Type B pancreatic cell (in vitro differentiated cells): ENCODE measurements around the gene TRAF1. TPM values are rescaled to one million over a fixed set of nuclear protein-coding genes. Genes with fewer than 3 reads are reported as not detected.
A peak's percentile ranks its signal among the peaks of the same experiment; 100 is the strongest.

Source experiments
- DNase-seq: peaks from one replicate; pipeline ENCODE4 v3.0.0; 2021; ENCODE audit warnings: mixed read lengths; ENCODE audit not compliant: unreplicated experiment; ENCODE audit errors: extremely low spot score
- H3K27ac Mint-ChIP-seq: 2 replicates; pipeline ENCODE4 v1.8.0; 2021; ENCODE audit warnings: mild to moderate bottlenecking, mixed read lengths
- H3K27me3 Mint-ChIP-seq: 2 replicates; pipeline ENCODE4 v1.8.0; 2021; ENCODE audit warnings: mixed read lengths
- H3K36me3 Mint-ChIP-seq: 2 replicates; pipeline ENCODE4 v1.8.0; 2021; ENCODE audit warnings: mixed read lengths
- H3K4me1 Mint-ChIP-seq: one replicate; pipeline ENCODE4 v1.8.0; 2021; ENCODE audit warnings: mixed read lengths; ENCODE audit not compliant: unreplicated experiment
- H3K4me3 Mint-ChIP-seq: 2 replicates; pipeline ENCODE4 v1.8.0; 2021; ENCODE audit warnings: mild to moderate bottlenecking, mixed read lengths
- H3K9me3 Mint-ChIP-seq: 2 replicates; pipeline ENCODE4 v1.8.0; 2021; ENCODE audit warnings: mixed read lengths
- CTCF ChIP-seq: fragments of 200-600 bp; sonication (generic); conservative IDR thresholded peaks from 2 replicates; pipeline ENCODE4 v1.5.0; 2021; ENCODE audit warnings: antibody characterized with exemption, mild to moderate bottlenecking
- total RNA-seq: library from RNA; stranded (reverse); gene quantifications from 2 replicates; pipeline ENCODE4 v1.2.1, GENCODE V29; 2021; ENCODE audit warnings: low replicate concordance

Gene TRAF1
- total RNA-seq, 1 donor from 2014 or later = 3.1 TPM

DNA sequence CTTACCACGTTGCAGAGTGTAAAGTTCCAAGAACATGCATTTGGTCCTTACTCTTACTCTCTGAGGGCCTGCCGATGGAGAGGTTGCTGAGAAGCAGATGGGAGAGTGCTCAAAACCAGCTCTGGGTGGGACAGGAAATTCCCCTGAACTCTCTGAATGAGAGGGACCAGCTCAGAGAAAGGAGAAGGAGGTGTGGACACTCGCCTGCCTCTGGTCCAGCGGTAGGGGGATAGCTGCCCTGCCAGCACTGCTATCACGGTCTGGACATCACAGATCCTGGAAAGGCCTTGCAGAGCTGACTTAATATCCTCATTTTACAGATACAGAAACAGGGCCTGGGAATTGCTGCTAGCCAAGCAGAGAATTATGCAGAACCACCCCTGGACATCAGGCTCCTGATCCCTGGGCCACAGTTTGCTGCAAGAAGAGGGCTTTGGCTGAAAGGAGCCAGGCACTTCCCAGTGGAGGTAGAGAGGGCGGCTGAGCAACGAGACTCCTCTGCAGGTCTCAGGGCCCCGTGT lies 4.9 kb downstream of the TRAF1 start:
- Mint-ChIP-seq H3K4me3 (no peak overlapping the region), H3K27me3 (no peaks in the 10 kb centered on the region), H3K27ac (no peak overlapping the region), H3K36me3 (no peaks in the 10 kb centered on the region), H3K9me3 (no peaks in the 10 kb centered on the region), H3K4me1 (peaks cover 26% of the 10 kb centered on the region)
- no peak for DNase-seq
- TF ChIP-seq CTCF = peak; percentile 32

GRCh38 chr9:120920806-120921178 lies 5.8 kb downstream of the TRAF1 start:
- no peaks in the 10 kb centered on the region for H3K27me3 Mint-ChIP-seq
- no peak overlapping the region for H3K4me3 Mint-ChIP-seq
- H3K36me3 Mint-ChIP-seq = no peaks in the 10 kb centered on the region
- TF ChIP-seq CTCF = no peak
- peaks cover 28% of the 10 kb centered on the region for H3K4me1 Mint-ChIP-seq
- no peak overlapping the region for H3K27ac Mint-ChIP-seq
- H3K9me3 Mint-ChIP-seq = no peaks in the 10 kb centered on the region
- no peak for DNase-seq

DNA sequence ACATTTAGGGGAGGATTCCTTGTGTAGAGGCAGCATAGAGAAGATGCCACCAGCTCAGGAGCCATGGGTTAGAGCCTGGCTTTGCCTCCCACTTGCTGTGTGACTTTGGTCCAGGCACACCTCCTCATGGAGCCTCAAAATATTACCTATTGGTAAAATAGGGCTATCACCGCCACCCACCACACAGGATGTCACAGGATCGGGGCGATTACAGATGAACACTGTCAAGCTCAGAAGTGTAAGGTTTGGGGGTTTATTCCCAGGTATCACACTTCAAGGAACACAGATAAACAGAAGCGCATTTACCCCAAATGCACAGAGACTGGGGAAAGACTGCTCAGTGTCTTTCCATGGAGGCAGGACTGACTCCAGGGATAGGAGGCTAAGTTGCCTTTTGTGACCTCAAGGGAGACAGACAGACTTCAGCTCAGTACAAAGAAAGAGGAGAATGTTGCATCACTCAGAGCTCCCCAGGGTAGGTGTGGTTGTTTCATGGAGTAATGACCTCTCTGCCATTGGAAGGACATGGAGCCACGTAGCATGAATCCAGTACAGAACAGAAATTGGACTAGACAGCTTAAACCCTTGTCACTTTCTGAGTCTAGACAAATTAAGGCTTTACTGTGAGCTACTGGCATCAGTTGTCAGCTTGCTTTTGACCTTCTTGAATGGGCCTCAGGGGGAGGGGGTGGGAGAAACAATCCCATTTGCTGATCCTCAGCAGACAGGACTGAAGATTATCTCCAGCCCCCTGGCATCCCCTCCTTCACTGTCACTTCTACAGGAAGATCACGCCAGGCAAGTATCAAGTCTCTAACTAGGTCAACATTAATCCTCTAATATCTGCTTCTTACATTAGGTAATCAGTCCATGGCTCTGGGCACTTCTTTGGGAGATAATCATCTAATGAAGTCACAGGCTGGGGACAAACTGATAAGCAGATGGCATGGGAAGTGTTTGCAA lies 6.5 kb downstream of the TRAF1 start:
- Mint-ChIP-seq H3K4me1 (peaks cover 28% of the 10 kb centered on the region), H3K36me3 (no peaks in the 10 kb centered on the region), H3K4me3 (no peak overlapping the region), H3K9me3 (no peaks in the 10 kb centered on the region), H3K27me3 (no peaks in the 10 kb centered on the region), H3K27ac (no peak overlapping the region)
- no peak for TF ChIP-seq CTCF
- no peak for DNase-seq

- Mint-ChIP-seq H3K27me3 (no peaks in the 10 kb centered on the region), H3K4me3 (no peak overlapping the region), H3K27ac (no peak overlapping the region), H3K4me1 (peaks cover 28% of the 10 kb centered on the region), H3K36me3 (no peaks in the 10 kb centered on the region), H3K9me3 (no peaks in the 10 kb centered on the region)
- DNase-seq = no peak
- no peak for TF ChIP-seq CTCF
Observed at GRCh38 chr9:120918931-120919842, 7.4 kb downstream of the TRAF1 start.

DNA sequence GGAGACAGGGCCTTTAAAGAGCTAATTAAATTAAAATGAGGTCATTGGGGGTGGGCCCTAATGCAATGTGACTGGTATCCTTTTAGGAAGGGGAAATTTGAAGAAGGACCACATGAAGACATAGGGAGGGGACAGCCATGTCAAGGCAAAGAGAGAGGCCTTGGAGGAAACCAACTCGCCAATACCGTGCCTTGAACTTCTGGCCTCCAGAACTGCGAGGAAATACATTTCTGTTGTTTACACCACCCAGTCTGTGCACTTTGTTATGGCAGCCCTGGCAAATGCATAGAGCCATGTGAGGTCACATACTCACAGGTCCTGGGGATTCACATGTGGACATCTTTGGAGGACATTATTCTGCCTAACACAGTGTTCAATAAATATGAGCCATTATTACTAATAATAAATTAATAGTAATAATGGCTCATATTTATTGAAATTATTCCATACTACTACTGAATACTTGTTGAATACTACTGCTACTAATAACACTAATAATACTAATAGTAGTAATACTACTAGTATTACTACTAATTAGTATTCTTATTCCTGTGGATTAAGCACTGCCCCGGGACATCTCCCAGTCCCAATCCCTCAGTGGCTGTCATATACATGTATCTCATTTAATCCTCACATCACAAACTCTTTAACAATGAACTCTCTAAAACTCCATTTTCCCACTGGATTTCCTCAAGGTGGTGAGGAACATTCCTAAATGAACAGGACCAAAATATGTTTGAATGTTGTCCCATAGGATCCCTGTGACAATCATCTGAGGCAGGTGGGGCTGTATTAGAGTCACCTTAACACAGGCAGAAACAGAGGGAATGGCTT lies 8.4 kb downstream of the TRAF1 start:
- Mint-ChIP-seq H3K27ac (no peak overlapping the region), H3K4me1 (peaks cover 28% of the 10 kb centered on the region)

More for the DNA sequence above, 8.4 kb downstream of the TRAF1 start:
- DNase-seq = no peak
- Mint-ChIP-seq H3K36me3 (no peaks in the 10 kb centered on the region), H3K27me3 (no peaks in the 10 kb centered on the region), H3K9me3 (no peaks in the 10 kb centered on the region), H3K4me3 (no peak overlapping the region)
- no peak for TF ChIP-seq CTCF
